Measurements from ENCODE around the gene TIMM13. TPM values are rescaled to one million over a fixed set of nuclear protein-coding genes. Genes with fewer than 3 reads are reported as not detected.
"Not testable (repeated sequence)": the region's sequence is repeated elsewhere in the genome, so short reads cannot be mapped to it uniquely, and the experiment has no call there.

The TIMM13 gene
- total RNA-seq, 1 donor from 2014 or later: 117 TPM

DNA sequence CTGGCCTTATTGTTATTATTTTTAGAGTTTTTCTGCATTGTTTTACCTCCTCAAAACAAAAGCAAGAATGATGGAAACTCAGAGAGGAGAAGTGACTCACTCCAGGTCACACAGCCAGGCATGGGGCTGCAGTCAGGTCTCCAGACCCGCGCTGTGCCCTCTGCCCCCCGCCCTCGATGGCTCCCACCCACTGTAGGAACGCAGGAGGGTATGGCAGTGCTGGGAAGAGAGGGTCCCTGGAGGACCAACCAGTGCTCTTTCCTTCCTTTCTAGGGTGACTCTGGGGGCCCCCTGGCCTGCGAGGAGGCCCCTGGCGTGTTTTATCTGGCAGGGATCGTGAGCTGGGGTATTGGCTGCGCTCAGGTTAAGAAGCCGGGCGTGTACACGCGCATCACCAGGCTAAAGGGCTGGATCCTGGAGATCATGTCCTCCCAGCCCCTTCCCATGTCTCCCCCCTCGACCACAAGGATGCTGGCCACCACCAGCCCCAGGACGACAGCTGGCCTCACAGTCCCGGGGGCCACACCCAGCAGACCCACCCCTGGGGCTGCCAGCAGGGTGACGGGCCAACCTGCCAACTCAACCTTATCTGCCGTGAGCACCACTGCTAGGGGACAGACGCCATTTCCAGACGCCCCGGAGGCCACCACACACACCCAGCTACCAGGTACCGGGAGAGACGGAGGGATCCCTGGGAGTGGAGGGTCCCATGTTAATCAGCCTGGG lies 5.6 kb downstream of the TIMM13 start:
- no peaks in the 10 kb centered on the region for H3K36me3 Mint-ChIP-seq (ENCODE audit: low read depth, unreplicated experiment)
- peaks cover 7% of the 10 kb centered on the region for H3K27me3 Mint-ChIP-seq (ENCODE audit: unreplicated experiment)
- TF ChIP-seq, protein P1, sequence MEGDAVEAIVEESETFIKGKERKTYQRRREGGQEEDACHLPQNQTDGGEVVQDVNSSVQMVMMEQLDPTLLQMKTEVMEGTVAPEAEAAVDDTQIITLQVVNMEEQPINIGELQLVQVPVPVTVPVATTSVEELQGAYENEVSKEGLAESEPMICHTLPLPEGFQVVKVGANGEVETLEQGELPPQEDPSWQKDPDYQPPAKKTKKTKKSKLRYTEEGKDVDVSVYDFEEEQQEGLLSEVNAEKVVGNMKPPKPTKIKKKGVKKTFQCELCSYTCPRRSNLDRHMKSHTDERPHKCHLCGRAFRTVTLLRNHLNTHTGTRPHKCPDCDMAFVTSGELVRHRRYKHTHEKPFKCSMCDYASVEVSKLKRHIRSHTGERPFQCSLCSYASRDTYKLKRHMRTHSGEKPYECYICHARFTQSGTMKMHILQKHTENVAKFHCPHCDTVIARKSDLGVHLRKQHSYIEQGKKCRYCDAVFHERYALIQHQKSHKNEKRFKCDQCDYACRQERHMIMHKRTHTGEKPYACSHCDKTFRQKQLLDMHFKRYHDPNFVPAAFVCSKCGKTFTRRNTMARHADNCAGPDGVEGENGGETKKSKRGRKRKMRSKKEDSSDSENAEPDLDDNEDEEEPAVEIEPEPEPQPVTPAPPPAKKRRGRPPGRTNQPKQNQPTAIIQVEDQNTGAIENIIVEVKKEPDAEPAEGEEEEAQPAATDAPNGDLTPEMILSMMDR (IDR thresholded peaks at IDR 0.05; ENCODE audit: unreplicated experiment): no peak
- peaks cover 4% of the 10 kb centered on the region for H3K4me1 Mint-ChIP-seq (ENCODE audit: unreplicated experiment)
- DNase-seq (ENCODE audit: low spot score): no peak
- no peak overlapping the region for H3K4me3 Mint-ChIP-seq (ENCODE audit: unreplicated experiment)
- no peak overlapping the region for H3K27ac Mint-ChIP-seq (ENCODE audit: unreplicated experiment)
- H3K9me3 Mint-ChIP-seq (ENCODE audit: unreplicated experiment): no peaks in the 10 kb centered on the region

DNA sequence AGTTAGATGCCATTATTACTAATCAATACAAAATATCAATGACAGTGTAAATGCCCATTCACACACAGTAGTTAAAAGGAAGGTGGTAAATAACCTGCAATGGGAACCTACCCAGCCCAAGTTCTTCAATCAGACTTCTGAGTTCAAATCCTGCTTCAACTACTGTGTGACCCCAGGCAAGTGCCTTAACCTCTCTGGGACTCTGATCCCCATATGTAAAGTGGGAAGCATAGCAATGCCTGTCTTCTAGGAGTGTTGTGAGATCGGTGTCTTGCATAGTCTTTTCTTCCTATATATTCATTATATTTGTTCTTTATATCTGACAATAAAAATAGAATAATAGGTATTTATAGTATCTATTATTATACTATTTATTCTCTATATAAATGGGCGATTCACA lies 6.9 kb downstream of the TIMM13 start:
- H3K9me3 Mint-ChIP-seq (ENCODE audit: unreplicated experiment): no peaks in the 10 kb centered on the region
- peaks cover 7% of the 10 kb centered on the region for H3K27me3 Mint-ChIP-seq (ENCODE audit: unreplicated experiment)
- H3K27ac Mint-ChIP-seq (ENCODE audit: unreplicated experiment): no peak overlapping the region
- TF ChIP-seq, protein P1 (IDR thresholded peaks at IDR 0.05; ENCODE audit: unreplicated experiment): no peak
- H3K4me3 Mint-ChIP-seq (ENCODE audit: unreplicated experiment): no peak overlapping the region
- H3K4me1 Mint-ChIP-seq (ENCODE audit: unreplicated experiment): no peaks in the 10 kb centered on the region
- DNase-seq (ENCODE audit: low spot score): no peak
- H3K36me3 Mint-ChIP-seq (ENCODE audit: low read depth, unreplicated experiment): no peaks in the 10 kb centered on the region

DNA sequence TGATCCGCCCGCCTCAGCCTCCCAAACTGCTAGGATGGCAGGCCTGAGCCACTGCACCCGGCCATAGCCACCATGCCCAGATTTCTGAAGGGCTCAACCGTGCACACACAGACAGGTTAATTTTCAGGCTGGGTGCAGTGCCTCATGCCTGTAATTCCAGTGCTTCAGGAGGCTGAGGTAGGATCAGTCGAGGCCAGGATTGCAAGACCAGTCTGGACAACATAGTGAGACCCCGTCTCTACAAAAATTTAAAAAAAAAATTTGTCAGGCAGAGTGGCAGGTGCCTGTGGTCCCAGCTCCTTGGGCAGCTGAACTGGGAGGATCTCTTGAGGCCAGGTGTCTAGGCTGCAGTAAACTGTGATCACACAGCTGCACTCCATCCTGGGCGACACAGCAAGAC lies 7.6 kb downstream of the TIMM13 start:
- Mint-ChIP-seq H3K27me3 (ENCODE audit: unreplicated experiment) (peaks cover 7% of the 10 kb centered on the region), H3K9me3 (ENCODE audit: unreplicated experiment) (no peaks in the 10 kb centered on the region), H3K4me3 (ENCODE audit: unreplicated experiment) (no peak overlapping the region), H3K4me1 (ENCODE audit: unreplicated experiment) (no peaks in the 10 kb centered on the region), H3K36me3 (ENCODE audit: low read depth, unreplicated experiment) (no peaks in the 10 kb centered on the region), H3K27ac (ENCODE audit: unreplicated experiment) (no peak overlapping the region)
- TF ChIP-seq, protein P1 (IDR thresholded peaks at IDR 0.05; ENCODE audit: unreplicated experiment): no peak
- DNase-seq (ENCODE audit: low spot score): no peak

DNA sequence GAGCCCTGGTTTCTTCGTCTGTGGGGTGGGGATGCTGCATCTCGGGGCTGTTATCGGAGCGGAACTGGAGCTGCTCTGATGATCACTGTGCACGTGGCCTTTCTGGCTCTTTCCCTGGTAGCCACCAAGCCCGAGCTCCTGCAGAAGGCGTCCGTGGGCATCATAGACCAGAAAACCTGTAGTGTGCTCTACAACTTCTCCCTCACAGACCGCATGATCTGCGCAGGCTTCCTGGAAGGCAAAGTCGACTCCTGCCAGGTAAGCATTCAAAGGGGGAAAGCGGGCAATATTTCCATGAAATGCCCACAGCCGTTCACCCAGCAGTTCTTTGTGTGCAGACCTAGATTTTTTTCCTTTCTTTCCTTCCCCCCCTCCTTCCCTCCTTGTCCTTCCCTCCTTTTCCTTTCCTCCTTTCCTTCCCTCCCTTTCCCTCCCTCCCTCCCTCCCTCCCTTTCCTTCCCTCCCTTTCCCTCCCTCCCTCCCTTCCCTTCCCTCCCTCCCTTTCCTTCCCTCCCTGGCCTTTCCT lies 9.4 kb downstream of the TIMM13 start:
- TF ChIP-seq, protein P1 (IDR thresholded peaks at IDR 0.05; ENCODE audit: unreplicated experiment): no peak
- H3K36me3 Mint-ChIP-seq (ENCODE audit: low read depth, unreplicated experiment): no peaks in the 10 kb centered on the region
- DNase-seq (ENCODE audit: low spot score): no peak
- H3K4me1 Mint-ChIP-seq (ENCODE audit: unreplicated experiment): no peaks in the 10 kb centered on the region
- no peaks in the 10 kb centered on the region for H3K9me3 Mint-ChIP-seq (ENCODE audit: unreplicated experiment)
- no peak overlapping the region for H3K27ac Mint-ChIP-seq (ENCODE audit: unreplicated experiment)
- H3K4me3 Mint-ChIP-seq (ENCODE audit: unreplicated experiment): no peak overlapping the region
- peaks cover 12% of the 10 kb centered on the region for H3K27me3 Mint-ChIP-seq (ENCODE audit: unreplicated experiment)

DNA sequence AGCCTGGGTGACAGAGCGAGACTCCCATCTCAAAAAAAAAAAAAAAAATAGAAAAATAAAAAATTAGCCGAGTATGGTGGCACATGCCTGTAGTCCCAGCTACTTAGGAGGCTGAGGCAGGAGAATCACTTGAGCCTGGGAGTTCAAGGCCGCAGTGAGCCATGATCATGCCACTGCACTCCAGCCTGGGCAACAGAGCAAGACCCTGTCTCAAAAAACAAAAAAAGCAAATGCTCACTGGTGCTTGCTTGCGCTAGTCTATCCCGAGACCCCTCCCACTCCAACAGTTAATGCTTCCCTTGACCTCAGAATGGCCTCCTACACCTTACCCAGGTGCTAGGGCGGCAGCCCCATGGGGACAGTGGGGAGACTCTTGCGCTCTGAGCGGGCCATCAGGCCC lies 9.9 kb downstream of the TIMM13 start:
- not testable (repeated sequence) for H3K4me3 Mint-ChIP-seq (ENCODE audit: unreplicated experiment); H3K27ac Mint-ChIP-seq (ENCODE audit: unreplicated experiment); H3K36me3 Mint-ChIP-seq (ENCODE audit: low read depth, unreplicated experiment); H3K4me1 Mint-ChIP-seq (ENCODE audit: unreplicated experiment); DNase-seq (ENCODE audit: low spot score); H3K9me3 Mint-ChIP-seq (ENCODE audit: unreplicated experiment)
- H3K27me3 Mint-ChIP-seq (ENCODE audit: unreplicated experiment): peaks cover 12% of the 10 kb centered on the region

Measured in endothelial cell (in vitro differentiated cells).